Activated CD8-positive, alpha-beta T cell treated with anti-CD3 and anti-CD28 coated beads, Interleukin-2, amount 10 ng/mL, durations not matched to agents 7 days and 5 days (primary cell): ENCODE results near the gene RUNX3. TPM values are rescaled to one million over a fixed set of nuclear protein-coding genes. Genes with fewer than 3 reads are reported as not detected.

Experiments
- ATAC-seq: fragments of 150-1000 bp; cut with Tn5 transposase; one replicate; pipeline ENCODE4 v1.10.0; 2021; ENCODE audit warnings: moderate library complexity
- CTCF ChIA-PET: fragments of 350-600 bp; sonication (Branson Sonifier 250); formaldehyde crosslinking; loops from one replicate; lab custom pipeline; 2021; ENCODE audit warnings: antibody characterized with exemption; lab: Charles Lee
- POLR2A ChIA-PET: fragments of 350-600 bp; sonication (Branson Sonifier 250); formaldehyde crosslinking; loops from one replicate; lab custom pipeline; 2021; ENCODE audit warnings: antibody characterized with exemption; lab: Charles Lee
- DNase-seq: peaks from one replicate; pipeline ENCODE4 v3.0.0-alpha.2; 2020
- H3K27ac Mint-ChIP-seq: one replicate; pipeline ENCODE4 v1.8.0; 2021; ENCODE audit warnings: mild to moderate bottlenecking, mixed read lengths
- H3K27me3 Mint-ChIP-seq: one replicate; pipeline ENCODE4 v1.8.0; 2021; ENCODE audit warnings: low read depth, mixed read lengths
- H3K36me3 Mint-ChIP-seq: one replicate; pipeline ENCODE4 v1.8.0; 2021; ENCODE audit warnings: low read depth, mixed read lengths
- H3K4me1 Mint-ChIP-seq: one replicate; pipeline ENCODE4 v1.8.0; 2021; ENCODE audit warnings: low read depth, mixed read lengths
- H3K4me3 Mint-ChIP-seq: one replicate; pipeline ENCODE4 v1.8.0; 2021; ENCODE audit warnings: mild to moderate bottlenecking, mixed read lengths
- H3K9me3 Mint-ChIP-seq: one replicate; pipeline ENCODE4 v1.8.0; 2022; ENCODE audit warnings: mixed read lengths; ENCODE audit not compliant: insufficient read depth
- total RNA-seq, 2 experiments: library from RNA; stranded (reverse); gene quantifications; one replicate each; pipeline ENCODE4 v1.2.3, GENCODE V29; 2021

The RUNX3 gene
- total RNA-seq, 2 experiments from 2014 or later, result 144 to 147 TPM

GRCh38 chr1:24890887-24891286, 39.2 kb downstream of the RUNX3 start:
- CTCF ChIA-PET, result no interaction called here
- Mint-ChIP-seq H3K9me3 (peaks cover 10% of the 10 kb centered on the region), H3K27ac (no peak overlapping the region), H3K4me3 (no peak overlapping the region), H3K4me1 (no peaks in the 10 kb centered on the region), H3K27me3 (peaks cover 8% of the 10 kb centered on the region), H3K36me3 (peaks cover 10% of the 10 kb centered on the region)
- ATAC-seq (no peak), DNase-seq (no peak)
- POLR2A ChIA-PET, result no interaction called here

GRCh38 chr1:24888971-24889676, 41.0 kb downstream of the RUNX3 start:
- H3K9me3 Mint-ChIP-seq, result peaks cover 10% of the 10 kb centered on the region
- H3K4me3 Mint-ChIP-seq, result no peak overlapping the region
- DNase-seq, result no peak
- ChIA-PET CTCF (no interaction called here), POLR2A (no interaction called here)
- H3K4me1 Mint-ChIP-seq, result no peaks in the 10 kb centered on the region
- no peak overlapping the region for H3K27ac Mint-ChIP-seq
- ATAC-seq, result no peak
- H3K36me3 Mint-ChIP-seq, result peaks cover 13% of the 10 kb centered on the region
- peaks cover 15% of the 10 kb centered on the region for H3K27me3 Mint-ChIP-seq

GRCh38 chr1:24888061-24888970, 41.8 kb downstream of the RUNX3 start:
- DNase-seq, result no peak
- Mint-ChIP-seq H3K27ac (no peak overlapping the region), H3K36me3 (peaks cover 15% of the 10 kb centered on the region), H3K4me1 (no peaks in the 10 kb centered on the region), H3K27me3 (peaks cover 21% of the 10 kb centered on the region), H3K9me3 (peaks cover 14% of the 10 kb centered on the region), H3K4me3 (no peak overlapping the region)
- CTCF ChIA-PET, result no interaction called here
- POLR2A ChIA-PET, result interaction anchor here (0.6 kb wide), 1 partner anchor 10 kb away, joined by 3 read pairs; no protein-coding TSS in a partner anchor
- ATAC-seq, result no peak

- no peak for DNase-seq
- Mint-ChIP-seq H3K36me3 (peaks cover 9% of the 10 kb centered on the region), H3K27me3 (peaks cover 34% of the 10 kb centered on the region), H3K4me1 (no peaks in the 10 kb centered on the region), H3K27ac (no peak overlapping the region), H3K4me3 (no peak overlapping the region), H3K9me3 (peaks cover 4% of the 10 kb centered on the region)
- ATAC-seq, result no peak
- ChIA-PET POLR2A (no interaction called here), CTCF (interaction anchor here (0.6 kb wide), 1 partner anchor 12 kb away, joined by 3 read pairs; no protein-coding TSS in a partner anchor)
These were observed 43.8 kb downstream of the RUNX3 start for GRCh38 chr1:24886241-24886640.

- CTCF ChIA-PET, result no interaction called here
- POLR2A ChIA-PET, result interaction anchor here (0.5 kb wide), 1 partner anchor 196 kb away, joined by 3 read pairs; no protein-coding TSS in a partner anchor
- H3K27me3 Mint-ChIP-seq, result peaks cover 46% of the 10 kb centered on the region
- no peak overlapping the region for H3K27ac Mint-ChIP-seq
- H3K9me3 Mint-ChIP-seq, result peaks cover 4% of the 10 kb centered on the region
- ATAC-seq (no peak), DNase-seq (no peak)
- H3K4me3 Mint-ChIP-seq, result no peak overlapping the region
- H3K36me3 Mint-ChIP-seq, result peaks cover 9% of the 10 kb centered on the region
- H3K4me1 Mint-ChIP-seq, result no peaks in the 10 kb centered on the region
These were observed 45.3 kb downstream of the RUNX3 start for GRCh38 chr1:24884751-24885150.

GRCh38 chr1:24881034-24881433, 49.0 kb downstream of the RUNX3 start:
- Mint-ChIP-seq H3K9me3 (peaks cover 4% of the 10 kb centered on the region), H3K27me3 (peaks cover 52% of the 10 kb centered on the region), H3K4me1 (no peaks in the 10 kb centered on the region), H3K27ac (no peak overlapping the region), H3K4me3 (no peak overlapping the region), H3K36me3 (peaks cover 8% of the 10 kb centered on the region)
- ChIA-PET CTCF (interaction anchor here (1.0 to 1.5 kb wide), 3 partner anchors 17 to 323 kb away, joined by 3 to 4 read pairs (median 3); no protein-coding TSS in a partner anchor), POLR2A (no interaction called here)
- DNase-seq (no peak), ATAC-seq (no peak)

GRCh38 chr1:24878775-24879742, 51.0 kb downstream of the RUNX3 start:
- ATAC-seq (no peak), DNase-seq (no peak)
- no peak overlapping the region for H3K27ac Mint-ChIP-seq
- peaks cover 4% of the 10 kb centered on the region for H3K9me3 Mint-ChIP-seq
- no peaks in the 10 kb centered on the region for H3K4me1 Mint-ChIP-seq
- H3K4me3 Mint-ChIP-seq, result no peak overlapping the region
- CTCF ChIA-PET, result interaction anchor here (1.0 to 2.2 kb wide), 4 partner anchors 18 to 227 kb away, joined by 3 to 11 read pairs (median 4); no protein-coding TSS in a partner anchor
- POLR2A ChIA-PET, result no interaction called here
- peaks cover 49% of the 10 kb centered on the region for H3K27me3 Mint-ChIP-seq
- peaks cover 5% of the 10 kb centered on the region for H3K36me3 Mint-ChIP-seq

GRCh38 chr1:24878045-24878444, 52.0 kb downstream of the RUNX3 start:
- Mint-ChIP-seq H3K27me3 (peaks cover 41% of the 10 kb centered on the region), H3K4me3 (no peak overlapping the region), H3K36me3 (peaks cover under 1% of the 10 kb centered on the region), H3K4me1 (no peaks in the 10 kb centered on the region), H3K27ac (peak overlapping the region; percentile 13), H3K9me3 (no peaks in the 10 kb centered on the region)
- CTCF ChIA-PET, result interaction anchor here (1.1 to 2.2 kb wide), 2 partner anchors 19 to 47 kb away, joined by 3 to 11 read pairs; no protein-coding TSS in a partner anchor
- ATAC-seq (no peak), DNase-seq (no peak)
- POLR2A ChIA-PET, result interaction anchor here (0.6 kb wide), 1 partner anchor 10 kb away, joined by 3 read pairs; no protein-coding TSS in a partner anchor

GRCh38 chr1:24875991-24876506, 54.0 kb downstream of the RUNX3 start:
- no peak overlapping the region for H3K4me3 Mint-ChIP-seq
- H3K9me3 Mint-ChIP-seq, result no peaks in the 10 kb centered on the region
- POLR2A ChIA-PET, result no interaction called here
- H3K36me3 Mint-ChIP-seq, result no peaks in the 10 kb centered on the region
- DNase-seq (no peak), ATAC-seq (no peak)
- H3K4me1 Mint-ChIP-seq, result peaks cover 6% of the 10 kb centered on the region
- no peak overlapping the region for H3K27ac Mint-ChIP-seq
- H3K27me3 Mint-ChIP-seq, result peaks cover 37% of the 10 kb centered on the region
- CTCF ChIA-PET, result no interaction called here

- H3K27me3 Mint-ChIP-seq, result peaks cover 30% of the 10 kb centered on the region
- ATAC-seq (no peak), DNase-seq (no peak)
- ChIA-PET CTCF (interaction anchor here (1.0 to 2.1 kb wide), 2 partner anchors 23 to 27 kb away, joined by 3 to 7 read pairs; no protein-coding TSS in a partner anchor), POLR2A (no interaction called here)
- no peaks in the 10 kb centered on the region for H3K36me3 Mint-ChIP-seq
- H3K27ac Mint-ChIP-seq, result no peak overlapping the region
- H3K9me3 Mint-ChIP-seq, result no peaks in the 10 kb centered on the region
- H3K4me3 Mint-ChIP-seq, result no peak overlapping the region
- peaks cover 13% of the 10 kb centered on the region for H3K4me1 Mint-ChIP-seq
These were observed 54.8 kb downstream of the RUNX3 start for GRCh38 chr1:24875257-24875656.
